Adrenal gland (tissue), 12 donors: ENCODE measurements around the gene DRD1. TPM values are rescaled to one million over a fixed set of nuclear protein-coding genes. Genes with fewer than 3 reads are reported as not detected.
A peak's percentile ranks its signal among the peaks of the same experiment; 100 is the strongest.
"Not testable (repeated sequence)": the region's sequence is repeated elsewhere in the genome, so short reads cannot be mapped to it uniquely, and the experiment has no call there.

Experiments used
- DNase-seq, 7 donors: peaks; one replicate each; pipeline ENCODE4 v3.0.0-alpha.2; 2019 to 2020
- H3K27ac ChIP-seq, 5 donors: fragments of 200-600 bp; sonication (generic) in 4 of 5; 1 replicate in 3 of 5; 2 replicates in 2 of 5; pipeline versions ENCODE4 v1.5.1 to v1.8.0; 2016 to 2020; ENCODE audit warnings: mild to moderate bottlenecking in 1 of 5
- H3K27me3 ChIP-seq: fragments of 200-600 bp; 2 replicates; pipeline ENCODE4 v1.8.0; 2021
- H3K36me3 ChIP-seq, 2 donors: fragments of 200-600 bp; replicated peaks in 1 of 2; 1 replicate in 1 of 2; 2 replicates in 1 of 2; pipeline versions ENCODE4 v1.5.1 to v1.8.0; 2018 to 2022
- H3K4me1 ChIP-seq, 2 donors: fragments of 200-600 bp; replicated peaks in 1 of 2; 1 replicate in 1 of 2; 2 replicates in 1 of 2; pipeline versions ENCODE4 v1.5.1 to v1.8.0; 2018 to 2021
- H3K4me3 ChIP-seq, 4 donors: fragments of 200-600 bp; sonication (generic) in 3 of 4; one replicate each; pipeline ENCODE4 v1.5.1; 2016 to 2018
- H3K9me3 ChIP-seq, 3 donors: fragments of 200-600 bp; sonication (generic) in 1 of 3; replicated peaks in 1 of 3; 1 replicate in 2 of 3; 2 replicates in 1 of 3; pipeline versions ENCODE4 v1.5.1 to v1.8.0; 2016 to 2021
- CTCF ChIP-seq, 6 experiments: fragments of 450-650 bp in 4 of 6; fragments of 200-600 bp in 2 of 6; sonication (generic) in 1 of 6; IDR thresholded peaks; 1 replicate in 5 of 6; 2 replicates in 1 of 6; pipeline versions ENCODE4 v1.5.1 to v1.8.0; 2016 to 2021; ENCODE audit warnings: antibody characterized with exemption in 6 of 6, mild to moderate bottlenecking in 2 of 6, moderate library complexity in 1 of 6
- POLR2A ChIP-seq, 2 donors: fragments of 450-650 bp; IDR thresholded peaks; one replicate each; pipeline ENCODE4 v1.6.1; 2017; ENCODE audit warnings: antibody characterized with exemption in 2 of 2, mild to moderate bottlenecking in 2 of 2, moderate library complexity in 1 of 2
- WGBS, 4 donors: extraction: QIAGEN DNeasy Blood & Tissue Kit in 2 of 4; methylation state at CpG; one replicate each; pipeline versions ENCODE4 v1.1.5 to v1.1.7; 2013 to 2017; 5-methylcytosine and 5-hydroxymethylcytosine counted together
- intact Hi-C, 2 donors: fragments of 100-400 bp; cut with DNase I; formaldehyde crosslinking; loops; one replicate each; pipeline versions ENCODE4 v1.14.1 to v1.15.0; 2022 to 2023
- polyA plus RNA-seq, 3 donors: library from polyadenylated mRNA; stranded (reverse); fragments of 200-250 nt in 2 of 3; fragments of 350-450 nt in 1 of 3; fragmentation: Illumina TruSeq in 1 of 3; extraction: RNeasy Lipid Tissue Mini Kit (QIAGEN cat#74804) in 1 of 3; gene quantifications; one replicate each; pipeline ENCODE4 v1.2.3, GENCODE V29; 2013 to 2014
- total RNA-seq, 9 donors: library from RNA; depleted of rRNA in 4 of 9; stranded (reverse); fragments of >200 nt in 4 of 9; fragments of 120-200 nt in 1 of 9; fragmentation: NEBNext Ultra II Directional in 1 of 9; extraction: Animal tissue kit (Norgen Biotek cat#: 25700) in 1 of 9; gene quantifications; one replicate each; pipeline versions ENCODE4 v1.1.0 to v1.2.4, GENCODE V29; 2013 to 2023
- donor health status: healthy with polysubstance abuse.
- donor health status: Bipolar disorder and iron deficiency.
- donor health status: DM: yes; HTN: yes; CAD: no.
- donor health status: DM: no; HTN: no; CAD: no.
- donor health status: DM: no; HTN: no; CAD: no.
- donor health status: DM: yes; HTN: yes; CAD: no.

Gene DRD1
- total and polyA plus RNA-seq, 12 donors = under 0.01 to 1.3 (median 0.26) TPM

- intact Hi-C loops = no loop called here
Observed at GRCh38 chr5:175460552-175460951, 16.6 kb upstream of the DRD1 start.

GRCh38 chr5:175460126-175460525, 16.1 kb upstream of the DRD1 start:
- Histone ChIP-seq H3K27me3 (peaks cover 9% of the 10 kb centered on the region), H3K4me1 (no peaks in the 10 kb centered on the region), H3K9me3 (no peaks in the 10 kb centered on the region), H3K36me3 (no peaks in the 10 kb centered on the region), H3K4me3 (no peak overlapping the region), H3K27ac (no peak overlapping the region)
- no peak for DNase-seq
- TF ChIP-seq CTCF (IDR thresholded peaks at IDR 0.05) (peak in 5 of 6 experiments; percentile 21 to 37 (median 31)), POLR2A (IDR thresholded peaks at IDR 0.05) (no peak)
- intact Hi-C loops = no loop called here
- WGBS, 4 donors = 49 to 56% (median 53%) methylated on average over 7 of the region's 7 CpGs

More at GRCh38 chr5:175460552-175460951, 16.6 kb upstream of the DRD1 start:
- TF ChIP-seq CTCF (IDR thresholded peaks at IDR 0.05) = no peak
- Histone ChIP-seq H3K9me3 (no peaks in the 10 kb centered on the region), H3K27ac (no peak overlapping the region), H3K27me3 (peaks cover 9% of the 10 kb centered on the region), H3K36me3 (no peaks in the 10 kb centered on the region), H3K4me3 (no peak overlapping the region), H3K4me1 (no peaks in the 10 kb centered on the region)
- DNase-seq = no peak
- WGBS, 4 donors = 68 to 83% (median 80%) methylated on average over 2 of the region's 2 CpGs

GRCh38 chr5:175457466-175457865, 13.5 kb upstream of the DRD1 start:
- 59 to 81% (median 72%) methylated on average over 1 of the region's 1 CpG for WGBS, 4 donors
- Histone ChIP-seq H3K9me3 (no peaks in the 10 kb centered on the region), H3K4me3 (no peak overlapping the region), H3K4me1 (no peaks in the 10 kb centered on the region), H3K36me3 (no peaks in the 10 kb centered on the region), H3K27ac (no peak overlapping the region), H3K27me3 (peaks cover 22% of the 10 kb centered on the region)
- no peak for DNase-seq
- TF ChIP-seq POLR2A (IDR thresholded peaks at IDR 0.05) (no peak), CTCF (IDR thresholded peaks at IDR 0.05) (no peak)
- intact Hi-C loops = no loop called here

- DNase-seq = no peak
- H3K4me3 ChIP-seq = no peak overlapping the region
- no peaks in the 10 kb centered on the region for H3K4me1 ChIP-seq
- TF ChIP-seq POLR2A (IDR thresholded peaks at IDR 0.05) = no peak
- H3K27ac ChIP-seq = no peak overlapping the region
- intact Hi-C loops = no loop called here
- no peaks in the 10 kb centered on the region for H3K36me3 ChIP-seq
- WGBS, 4 donors = 70 to 81% (median 77%) methylated on average over 11 of the region's 11 CpGs
- peaks cover 27% of the 10 kb centered on the region for H3K27me3 ChIP-seq
- H3K9me3 ChIP-seq = no peaks in the 10 kb centered on the region
Observed at GRCh38 chr5:175456105-175456742, 12.2 kb upstream of the DRD1 start.

GRCh38 chr5:175454338-175454737, 10.4 kb upstream of the DRD1 start:
- H3K36me3 ChIP-seq, DNase-seq, H3K4me1 ChIP-seq, H3K4me3 ChIP-seq, H3K27ac ChIP-seq, intact Hi-C loops, H3K9me3 ChIP-seq: not testable (repeated sequence)
- WGBS, 4 donors = 83 to 85% (median 84%) methylated on average over 5 of the region's 5 CpGs
- H3K27me3 ChIP-seq = peaks cover 30% of the 10 kb centered on the region
